CD14-positive monocyte (primary cell): ENCODE results near the gene SCN4A. TPM values are rescaled to one million over a fixed set of nuclear protein-coding genes. Genes with fewer than 3 reads are reported as not detected.
"Not testable (repeated sequence)": the region's sequence is repeated elsewhere in the genome, so short reads cannot be mapped to it uniquely, and the experiment has no call there.

Experiments
- DNase-seq, 3 donors: peaks; one replicate each; pipeline ENCODE4 v3.0.0-alpha.2; 2011 to 2022
- H2AFZ ChIP-seq: 2 replicates; pipeline ENCODE4 v1.6.0; 2012; ENCODE audit warnings: mild to moderate bottlenecking, low read depth, low read length, inconsistent platforms; ENCODE audit not compliant: insufficient read depth, poor library complexity, severe bottlenecking
- H3K27ac ChIP-seq, 2 donors: 1 replicate in 1 of 2; 2 replicates in 1 of 2; pipeline ENCODE4 v1.5.1; 2012 to 2013; ENCODE audit warnings: low read length in 2 of 2, control low read depth in 1 of 2, inconsistent platforms in 1 of 2, low read depth in 1 of 2, mild to moderate bottlenecking in 1 of 2
- H3K27me3 ChIP-seq, 2 donors: one replicate each; pipeline versions ENCODE4 v1.6.0 to v1.6.1; 2011 to 2013; ENCODE audit warnings: low read length in 2 of 2; ENCODE audit not compliant: control insufficient read depth in 2 of 2, insufficient read depth in 2 of 2
- H3K36me3 ChIP-seq, 2 donors: replicated peaks in 1 of 2; 1 replicate in 1 of 2; 2 replicates in 1 of 2; pipeline versions ENCODE4 v1.5.1 to v1.6.1; 2012 to 2013; ENCODE audit warnings: low read length in 2 of 2, control low read depth in 1 of 2, inconsistent platforms in 1 of 2, mild to moderate bottlenecking in 1 of 2; ENCODE audit not compliant: insufficient read depth in 2 of 2, control insufficient read depth in 1 of 2
- H3K4me1 ChIP-seq, 2 donors: 1 replicate in 1 of 2; 2 replicates in 1 of 2; pipeline versions ENCODE4 v1.5.1 to v1.6.1; 2012 to 2013; ENCODE audit warnings: low read length in 2 of 2, control low read depth in 1 of 2, inconsistent platforms in 1 of 2, mild to moderate bottlenecking in 1 of 2, moderate library complexity in 1 of 2; ENCODE audit not compliant: insufficient read depth in 2 of 2, control insufficient read depth in 1 of 2
- H3K4me2 ChIP-seq: replicated peaks from 2 replicates; pipeline ENCODE3; 2012; ENCODE audit warnings: low read length, moderate library complexity, mild to moderate bottlenecking; ENCODE audit not compliant: poor library complexity, severe bottlenecking; ENCODE audit errors: extremely low read depth
- H3K4me3 ChIP-seq, 3 experiments: fragments of 200-600 bp in 1 of 3; sonication (generic) in 1 of 3; replicated peaks in 1 of 3; 1 replicate in 2 of 3; 2 replicates in 1 of 3; pipeline ENCODE4 v1.5.1; 2011 to 2013; ENCODE audit warnings: low read length in 3 of 3, mild to moderate bottlenecking in 3 of 3, control low read depth in 2 of 3, low read depth in 2 of 3, inconsistent platforms in 1 of 3, moderate library complexity in 1 of 3
- H3K79me2 ChIP-seq: 2 replicates; pipeline ENCODE4 v1.6.0; 2012; ENCODE audit warnings: mild to moderate bottlenecking, control low read depth, inconsistent platforms, low read length, moderate library complexity; ENCODE audit not compliant: insufficient read depth
- H3K9ac ChIP-seq: 2 replicates; pipeline ENCODE4 v1.6.0; 2017; ENCODE audit warnings: low read length, mild to moderate bottlenecking; ENCODE audit not compliant: insufficient read depth, poor library complexity, severe bottlenecking
- H3K9me3 ChIP-seq, 2 donors: replicated peaks in 1 of 2; 1 replicate in 1 of 2; 2 replicates in 1 of 2; pipeline versions ENCODE4 v1.5.1 to v1.6.1; 2012 to 2013; ENCODE audit warnings: low read length in 2 of 2, control low read depth in 1 of 2; ENCODE audit not compliant: control insufficient read depth in 1 of 2, insufficient read depth in 1 of 2
- H4K20me1 ChIP-seq: 2 replicates; pipeline ENCODE4 v1.6.0; 2012; ENCODE audit warnings: mild to moderate bottlenecking, low read length, control low read depth, moderate library complexity; ENCODE audit not compliant: insufficient read depth
- H3K27ac Mint-ChIP-seq, 7 donors: one replicate each; pipeline ENCODE4 v1.8.0; 2020; ENCODE audit warnings: mild to moderate bottlenecking in 7 of 7, mixed read lengths in 7 of 7, moderate library complexity in 6 of 7, inconsistent platforms in 2 of 7
- H3K27me3 Mint-ChIP-seq, 3 donors: one replicate each; pipeline ENCODE4 v1.8.0; 2021 to 2022; ENCODE audit warnings: low read depth in 3 of 3, mild to moderate bottlenecking in 3 of 3, mixed read lengths in 3 of 3, moderate library complexity in 3 of 3, inconsistent platforms in 1 of 3
- H3K36me3 Mint-ChIP-seq, 2 donors: one replicate each; pipeline ENCODE4 v1.8.0; 2020; ENCODE audit warnings: mixed read lengths in 2 of 2, inconsistent platforms in 1 of 2, mild to moderate bottlenecking in 1 of 2
- H3K4me1 Mint-ChIP-seq: one replicate; pipeline ENCODE4 v1.8.0; 2020; ENCODE audit warnings: mild to moderate bottlenecking, mixed read lengths
- H3K4me3 Mint-ChIP-seq, 2 donors: one replicate each; pipeline ENCODE4 v1.8.0; 2020; ENCODE audit warnings: mild to moderate bottlenecking in 2 of 2, mixed read lengths in 2 of 2, moderate library complexity in 1 of 2
- H3K9me3 Mint-ChIP-seq, 7 donors: one replicate each; pipeline ENCODE4 v1.8.0; 2020 to 2022; ENCODE audit warnings: mixed read lengths in 7 of 7, mild to moderate bottlenecking in 6 of 7, moderate library complexity in 6 of 7, inconsistent platforms in 2 of 7
- CTCF ChIP-seq: fragments of 200-600 bp; IDR thresholded peaks from one replicate; pipeline ENCODE4 v1.8.0; 2022; ENCODE audit warnings: antibody characterized with exemption, mild to moderate bottlenecking
- WGBS: methylation state at CpG from one replicate; pipeline ENCODE4 v1.1.5; 2013; ENCODE audit warnings: missing lambda C conversion rate; ENCODE audit not compliant: insufficient coverage; 5-methylcytosine and 5-hydroxymethylcytosine counted together
- intact Hi-C, 2 donors: fragments of 100-400 bp; cut with micrococcal nuclease; formaldehyde crosslinking; loops; one replicate each; pipeline versions ENCODE4 v1.15.0 to v1.15.1; 2023
- polyA plus RNA-seq, 3 donors: library from polyadenylated mRNA; depleted of rRNA in 1 of 3; unstranded in 2 of 3; stranded (reverse) in 1 of 3; fragments of 300-500 nt in 2 of 3; fragments of >200 nt in 1 of 3; fragmentation: Illumina TruSeq in 2 of 3; gene quantifications; 1 replicate in 2 of 3; 2 replicates in 1 of 3; pipeline ENCODE4 v1.2.3, GENCODE V29; 2012 to 2021

The SCN4A gene
- polyA plus RNA-seq, 3 donors: not detected

- intact Hi-C loops, H3K27ac Mint-ChIP-seq, H2AFZ ChIP-seq, H3K9me3 ChIP-seq, H3K36me3 Mint-ChIP-seq, H3K4me3 Mint-ChIP-seq, H3K27me3 Mint-ChIP-seq, H3K79me2 ChIP-seq, H3K9me3 Mint-ChIP-seq, H3K27me3 ChIP-seq, H3K4me1 Mint-ChIP-seq, H3K4me1 ChIP-seq, H3K4me2 ChIP-seq, H3K27ac ChIP-seq, H4K20me1 ChIP-seq, H3K9ac ChIP-seq, DNase-seq, H3K4me3 ChIP-seq, H3K36me3 ChIP-seq: not testable (repeated sequence)
- peak; percentile 41 for TF ChIP-seq CTCF
- 97% methylated on average over 5 of the region's 12 CpGs for WGBS
Measured at GRCh38 chr17:63907161-63907778, 65.4 kb downstream of the SCN4A start.

- WGBS: no CpG with 5 or more reads among the region's 8 CpGs
- H3K27me3 ChIP-seq, H3K4me3 Mint-ChIP-seq, H4K20me1 ChIP-seq, H3K27ac ChIP-seq, H3K79me2 ChIP-seq, H3K9ac ChIP-seq, H3K36me3 ChIP-seq, H3K4me2 ChIP-seq, H3K4me3 ChIP-seq, H3K4me1 Mint-ChIP-seq, H3K36me3 Mint-ChIP-seq, H3K27ac Mint-ChIP-seq, H3K9me3 Mint-ChIP-seq, H3K4me1 ChIP-seq, H2AFZ ChIP-seq, DNase-seq, H3K9me3 ChIP-seq, H3K27me3 Mint-ChIP-seq: not testable (repeated sequence)
- intact Hi-C loops: loop anchor here in 1 of 2 donors (5.0 kb wide), 1 partner anchor 43 kb away; no protein-coding TSS in a partner anchor
Measured at GRCh38 chr17:63904796-63905195, 67.9 kb downstream of the SCN4A start.
